ENCODE results near the gene CELA2A.
"Not testable (repeated sequence)": the region's sequence is repeated elsewhere in the genome, so short reads cannot be mapped to it uniquely, and the experiment has no call there.

Gene CELA2A

DNA sequence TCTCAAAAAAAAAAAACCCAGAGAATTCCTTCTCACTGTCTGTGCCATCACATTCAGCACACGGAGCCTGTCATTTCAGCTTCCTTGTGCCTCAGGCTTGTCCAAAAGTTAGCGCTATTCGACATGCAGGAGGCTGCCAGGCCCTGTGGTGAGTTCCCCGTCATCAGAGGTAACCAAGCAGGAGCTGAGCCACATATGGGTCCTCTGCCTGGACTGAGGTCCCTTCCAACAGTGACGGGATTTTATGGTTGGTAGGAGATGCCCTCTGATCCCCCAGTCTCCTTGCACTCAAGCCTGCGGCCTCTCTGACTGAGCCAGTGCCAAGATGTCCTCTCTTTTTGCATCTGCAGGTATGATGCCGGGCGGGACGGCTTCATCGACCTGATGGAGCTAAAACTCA, 31.0 kb upstream of the CELA2A start:
- DNase-seq = no peak

DNA sequence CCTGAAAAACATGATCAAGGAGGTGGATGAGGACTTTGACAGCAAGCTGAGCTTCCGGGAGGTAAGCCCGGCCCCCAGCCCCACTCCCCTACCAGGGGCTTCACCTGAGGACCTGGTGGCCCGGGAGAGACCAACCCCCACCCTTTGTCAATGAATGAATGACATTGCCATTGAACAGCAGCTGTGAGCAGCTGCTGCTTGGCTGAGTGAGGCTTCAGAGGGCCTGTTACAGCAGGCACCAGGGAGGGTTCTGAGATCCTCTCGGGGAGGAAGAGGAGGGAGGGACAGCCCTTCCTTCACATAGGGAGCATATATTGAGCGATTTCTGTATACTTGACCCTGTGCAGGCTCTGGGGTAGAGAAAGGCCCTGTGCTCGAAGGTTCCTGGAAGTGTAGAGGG, 30.6 kb upstream of the CELA2A start:
- DNase-seq = no peak

DNA sequence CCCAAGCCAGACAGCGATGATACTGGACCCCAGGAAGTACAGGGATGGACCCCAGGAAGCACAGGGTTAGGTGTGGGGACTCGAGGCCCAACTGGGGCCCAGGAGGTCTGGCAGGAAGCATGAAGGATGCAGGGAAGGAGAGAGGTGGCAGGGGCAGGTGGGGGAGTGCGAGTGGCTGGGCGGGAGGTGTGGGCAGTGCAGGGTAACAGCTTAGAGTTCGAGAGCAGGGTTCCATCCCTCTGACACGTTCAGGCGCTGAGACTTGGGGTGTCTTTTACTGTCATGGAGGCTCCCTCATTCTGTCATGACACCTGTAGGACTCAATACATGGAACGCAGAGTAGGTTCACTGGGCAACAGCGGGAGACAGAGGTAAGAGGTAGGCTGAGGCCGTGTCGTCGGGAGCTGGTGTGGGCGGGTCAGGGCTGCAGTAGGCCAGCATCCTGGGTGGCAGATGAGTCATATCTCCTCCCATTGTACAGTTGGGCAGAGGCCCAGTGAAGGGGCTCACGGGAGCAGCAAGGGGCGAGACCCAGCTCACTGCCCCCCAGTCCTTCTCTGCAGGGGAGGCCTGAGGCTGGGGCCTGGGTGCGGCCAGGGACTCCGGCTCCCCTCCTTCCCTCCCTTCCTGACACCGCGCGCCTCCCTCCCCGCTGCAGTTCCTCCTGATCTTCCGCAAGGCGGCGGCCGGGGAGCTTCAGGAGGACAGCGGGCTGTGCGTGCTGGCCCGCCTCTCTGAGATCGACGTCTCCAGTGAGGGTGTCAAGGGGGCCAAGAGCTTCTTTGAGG, 29.8 kb upstream of the CELA2A start:
- DNase-seq = no peak

DNA sequence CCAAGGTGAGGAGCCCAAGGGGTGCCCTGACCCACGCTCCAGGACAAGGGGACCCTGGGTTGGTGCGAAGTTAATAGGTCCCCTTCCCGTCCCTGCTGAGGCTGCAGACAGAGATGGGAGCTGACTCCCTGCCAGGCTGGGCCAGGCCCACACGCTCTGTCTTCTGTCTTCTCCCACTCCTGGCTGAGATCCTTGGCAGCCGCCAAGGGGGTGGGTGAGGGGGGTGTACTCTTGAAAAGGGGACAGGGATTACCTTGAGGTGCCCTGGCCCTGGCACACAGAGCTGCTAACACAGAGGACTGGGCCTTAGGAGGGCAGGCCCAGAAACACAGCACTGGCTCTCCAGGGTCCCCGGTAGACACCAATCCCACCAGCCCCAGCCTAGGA, 29.3 kb upstream of the CELA2A start:
- DNase-seq = no peak

DNA sequence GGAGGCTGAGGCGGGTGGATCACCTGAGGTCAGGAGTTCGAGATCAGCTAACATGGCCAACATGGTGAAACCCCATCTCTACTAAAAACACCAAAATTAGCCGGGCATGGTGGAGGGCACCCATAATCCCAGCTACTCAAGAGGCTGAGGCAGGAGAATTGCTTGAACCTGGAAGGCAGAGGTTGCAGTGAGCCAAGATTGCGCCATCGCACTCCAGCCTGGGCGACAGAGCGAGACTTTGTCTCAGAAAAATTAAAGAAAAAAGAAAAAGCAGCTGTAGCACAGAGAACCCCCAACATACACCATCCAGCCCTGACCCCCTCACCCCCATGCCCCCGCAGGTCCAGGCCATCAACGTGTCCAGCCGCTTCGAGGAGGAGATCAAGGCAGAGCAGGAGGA, 28.3 kb upstream of the CELA2A start:
- DNase-seq = not testable (repeated sequence)

DNA sequence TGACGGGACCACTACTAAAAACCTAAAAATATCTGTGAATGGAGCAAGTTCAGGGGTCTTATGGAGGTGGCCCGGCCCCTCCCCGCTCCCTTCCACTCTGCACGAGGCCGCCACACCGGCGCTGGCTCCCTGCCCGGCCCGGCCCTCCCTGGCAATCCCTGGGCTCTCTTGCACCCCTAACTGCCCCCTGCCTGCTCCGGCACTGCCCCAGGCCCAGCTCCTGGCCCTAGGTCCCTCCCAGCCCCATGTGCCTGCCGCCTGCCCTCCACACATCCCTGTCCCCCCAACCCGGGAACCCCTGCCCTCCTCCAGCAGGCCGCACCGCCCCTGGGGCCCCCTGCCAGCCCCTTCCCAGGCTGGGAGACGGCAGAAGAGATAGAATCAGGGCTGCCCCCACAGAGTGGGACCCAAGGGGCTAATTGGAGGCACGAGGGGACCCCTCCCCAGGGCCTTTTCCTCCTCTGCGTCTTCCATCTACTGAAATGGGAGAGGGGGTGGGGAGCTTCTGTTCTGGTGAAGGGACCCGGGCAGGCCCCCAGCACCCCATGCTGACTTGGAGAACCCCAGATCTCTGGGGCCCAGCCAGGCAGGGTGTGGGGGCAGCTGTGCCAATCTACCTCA, 27.6 kb upstream of the CELA2A start:
- DNase-seq = no peak

DNA sequence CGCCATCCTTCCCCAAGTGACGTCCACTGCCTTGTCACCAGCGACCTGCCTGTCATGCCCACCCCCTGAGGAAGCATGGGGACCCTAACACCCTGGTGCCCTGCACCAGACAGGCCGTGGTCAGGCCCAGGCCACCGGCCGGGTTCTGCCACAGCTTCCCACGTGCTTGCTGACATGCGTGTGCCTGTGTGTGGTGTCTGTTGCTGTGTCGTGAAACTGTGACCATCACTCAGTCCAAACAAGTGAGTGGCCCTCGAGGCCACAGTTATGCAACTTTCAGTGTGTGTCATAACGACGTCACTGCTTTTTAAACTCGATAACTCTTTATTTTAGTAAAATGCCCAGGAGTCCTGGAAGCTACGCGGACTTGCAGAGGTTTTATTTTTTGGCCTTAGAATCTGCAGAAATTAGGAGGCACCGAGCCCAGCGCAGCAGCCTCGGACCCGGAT, 26.8 kb upstream of the CELA2A start:
- no peak for DNase-seq

DNA sequence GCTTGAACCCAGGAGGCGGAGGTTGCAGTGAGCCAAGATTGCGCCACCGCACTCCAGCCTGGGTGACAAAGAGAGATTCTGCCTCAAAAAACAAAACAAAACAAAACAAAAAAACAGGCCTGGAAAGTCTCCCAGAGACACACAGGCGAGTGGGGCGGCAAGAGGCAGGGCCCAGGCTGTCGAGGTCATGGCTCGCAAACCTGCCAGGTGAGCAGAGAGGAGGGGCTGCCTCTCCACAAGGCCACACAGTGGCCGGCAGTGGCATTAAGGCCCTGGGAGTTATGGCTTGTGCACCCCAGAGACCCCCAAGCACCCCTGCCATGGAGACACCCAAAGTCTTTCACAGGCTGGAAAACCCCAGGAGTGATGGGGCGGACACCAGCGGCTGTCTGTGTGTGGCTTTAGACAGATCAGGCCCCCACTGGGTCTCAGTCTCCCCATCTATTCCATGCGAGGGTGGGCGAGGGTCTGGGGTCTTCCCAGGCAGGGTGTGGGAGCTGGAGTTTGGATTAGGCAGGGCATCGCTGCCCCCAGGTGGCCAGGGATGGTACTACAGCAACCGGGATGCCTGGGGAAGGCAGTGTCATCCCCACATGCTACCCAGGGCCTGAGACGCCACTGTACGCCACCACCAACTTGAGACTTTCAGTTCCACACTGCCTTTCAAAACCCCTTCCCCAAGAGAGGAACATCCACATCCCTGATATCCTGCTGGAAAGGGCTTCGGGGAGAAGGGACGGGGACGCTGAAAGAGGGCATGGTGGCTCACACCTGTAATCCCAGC, 25.6 kb upstream of the CELA2A start:
- peak; percentile 94 for DNase-seq

DNA sequence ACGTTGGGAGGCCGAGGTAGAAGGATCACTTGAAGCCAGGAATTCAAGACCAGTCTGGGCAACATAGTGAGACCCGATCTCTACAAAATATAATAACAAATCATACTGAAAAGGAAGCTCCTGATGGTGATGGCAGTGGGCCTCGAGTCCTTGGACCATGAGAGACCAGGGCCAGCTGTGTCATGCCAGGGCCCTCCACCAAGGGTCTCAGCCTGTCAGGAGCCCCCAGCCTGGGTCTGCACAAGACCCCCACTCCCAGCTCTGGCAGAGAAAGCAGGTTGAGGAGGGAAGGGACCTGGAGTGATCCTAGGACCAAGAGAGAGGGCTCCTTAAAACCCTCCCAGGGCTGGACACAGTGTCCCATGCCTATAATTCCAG, 25.0 kb upstream of the CELA2A start:
- no peak for DNase-seq

DNA sequence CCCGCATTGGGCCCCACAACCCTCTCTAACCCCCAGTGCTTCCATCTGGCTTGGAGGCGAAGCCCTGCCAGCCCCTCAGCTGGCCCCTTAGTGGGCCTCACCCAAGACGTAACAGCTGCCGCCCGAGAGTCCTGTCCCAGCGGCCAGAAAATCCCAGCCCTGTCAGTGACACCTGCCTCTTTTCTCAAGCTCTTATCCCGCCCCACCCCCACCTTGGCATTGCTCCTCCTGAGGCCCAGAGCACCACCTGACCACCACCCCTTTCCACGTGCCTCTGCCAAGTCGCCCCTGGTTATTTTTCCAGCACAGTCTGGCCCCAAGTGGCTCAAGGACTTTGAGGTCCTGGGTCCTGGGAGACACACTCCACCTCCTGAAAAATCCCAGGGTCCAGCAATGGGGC, 24.2 kb upstream of the CELA2A start:
- peak; percentile 68 for DNase-seq

DNA sequence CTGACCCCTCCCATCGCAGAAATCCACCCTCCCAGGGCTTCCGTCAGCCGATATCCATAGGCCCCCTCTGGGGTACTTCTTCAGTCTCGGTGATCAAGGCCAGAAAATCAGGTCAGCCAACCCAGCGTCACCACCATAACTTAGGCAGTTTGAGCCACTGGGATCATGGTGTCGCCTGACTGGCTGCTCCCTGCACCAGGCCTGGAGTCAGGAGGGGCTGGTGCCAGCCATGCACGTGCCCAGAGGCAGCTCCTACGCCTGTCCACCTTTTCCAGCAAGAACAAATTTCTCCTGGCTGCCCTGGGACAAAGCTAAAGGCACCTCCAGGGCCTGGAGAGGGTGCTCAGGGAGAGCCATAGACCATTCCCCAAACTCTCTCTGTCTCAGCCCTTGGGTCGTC, 23.1 kb upstream of the CELA2A start:
- no peak for DNase-seq

DNA sequence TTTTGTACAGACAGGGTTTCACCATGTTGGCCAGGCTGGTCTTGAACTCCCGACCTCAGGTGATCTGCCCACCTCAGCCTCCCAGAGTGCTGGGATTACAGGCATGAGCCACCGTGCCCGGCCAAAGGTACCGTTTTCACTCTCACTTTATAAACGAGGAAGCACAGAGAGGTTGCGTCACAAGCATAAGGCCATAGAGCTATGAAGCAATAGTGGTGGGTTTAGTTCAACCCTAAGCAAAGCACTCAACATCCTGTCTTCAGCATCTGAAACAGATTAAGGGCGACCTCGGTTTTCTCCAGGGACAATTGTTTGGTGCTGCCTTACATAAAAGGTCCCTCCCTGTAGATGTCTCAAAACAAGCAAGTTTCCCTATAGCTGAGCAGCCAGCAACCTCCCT, 21.8 kb upstream of the CELA2A start:
- DNase-seq = not testable (repeated sequence)

DNA sequence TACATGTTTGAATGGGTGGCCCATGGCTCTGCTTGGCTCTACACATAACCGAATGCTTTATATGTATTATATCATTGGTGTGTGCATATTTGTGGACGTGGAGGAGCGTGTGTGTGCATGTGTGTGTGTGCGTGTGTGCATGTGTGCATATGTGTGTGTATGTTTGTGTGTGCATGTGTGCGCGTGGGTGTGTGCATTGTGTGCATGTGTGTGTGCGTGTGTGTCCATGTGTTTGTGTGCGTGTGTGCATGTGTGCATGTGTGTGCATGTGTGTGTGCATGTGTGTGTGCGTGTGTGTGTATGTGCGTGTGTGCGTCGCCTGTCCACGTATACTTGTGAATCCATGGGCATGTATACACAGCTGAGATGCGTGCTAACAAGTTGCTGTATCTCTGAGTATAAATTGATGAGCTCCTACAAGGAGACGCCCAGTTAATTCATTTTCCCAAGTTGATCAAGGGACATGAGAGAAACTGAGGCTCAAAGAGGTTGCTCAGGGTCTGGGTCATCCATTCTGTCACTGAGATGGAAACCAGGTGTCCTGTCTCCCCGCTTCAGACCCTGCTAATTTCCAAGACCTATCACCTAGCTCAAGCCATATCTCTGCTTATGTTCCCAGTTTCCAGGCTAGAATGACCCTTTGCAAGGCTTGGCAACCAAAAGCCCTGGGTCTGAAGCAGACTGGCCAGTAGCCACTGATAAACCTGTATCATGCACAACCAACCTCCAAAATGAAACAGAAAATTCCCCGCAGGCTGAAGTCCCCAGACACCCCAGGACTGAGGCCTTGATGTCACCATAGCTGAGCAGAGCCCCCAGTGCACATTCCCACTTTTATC, 21.1 kb upstream of the CELA2A start:
- DNase-seq = no peak

DNA sequence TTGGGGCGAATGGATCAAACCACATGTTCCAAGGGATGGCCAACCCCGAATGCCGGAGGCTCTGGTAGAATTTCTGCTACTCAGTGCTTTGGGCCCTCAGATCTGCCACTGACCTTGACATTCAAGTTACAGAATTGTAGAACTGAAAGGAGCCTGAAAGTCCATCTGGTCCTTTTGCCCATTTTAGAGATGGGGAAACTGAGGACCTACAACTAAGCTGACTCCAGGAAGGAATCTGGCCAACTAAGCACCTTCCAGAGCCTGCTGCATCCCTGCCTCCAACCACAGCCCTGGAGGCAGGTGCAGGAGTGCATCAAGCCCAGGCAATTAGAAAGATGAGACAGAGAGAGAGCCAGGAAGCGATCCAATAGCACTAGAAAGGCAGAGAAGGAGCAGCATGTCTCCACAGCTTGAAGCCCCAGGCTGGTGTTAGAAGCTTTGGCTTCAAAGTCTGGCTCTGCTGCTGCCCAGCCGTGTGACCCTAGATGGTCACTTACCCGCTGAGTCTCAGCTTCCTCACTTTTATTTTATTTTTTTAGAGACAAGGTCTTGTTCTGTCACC, 19.6 kb upstream of the CELA2A start:
- DNase-seq = no peak

DNA sequence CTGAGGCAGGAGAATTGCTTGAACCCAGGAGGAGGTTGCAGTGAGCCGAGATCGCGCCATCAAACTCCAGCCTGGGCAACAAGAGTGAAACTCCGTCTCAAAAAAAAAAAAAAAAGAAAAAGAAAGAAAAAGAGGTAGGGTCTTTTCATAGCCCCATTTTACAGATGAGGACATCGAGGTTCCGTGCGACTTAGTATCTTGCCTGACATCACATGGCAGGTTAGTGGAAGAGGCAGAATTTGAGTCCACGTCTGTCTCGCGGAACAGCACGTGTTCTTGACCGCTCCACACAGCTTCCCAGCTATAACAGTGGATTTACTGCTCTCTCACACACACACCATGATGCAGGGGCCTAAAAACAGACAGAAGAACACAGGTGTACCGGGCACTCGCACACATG, 17.2 kb upstream of the CELA2A start:
- DNase-seq = no peak

DNA sequence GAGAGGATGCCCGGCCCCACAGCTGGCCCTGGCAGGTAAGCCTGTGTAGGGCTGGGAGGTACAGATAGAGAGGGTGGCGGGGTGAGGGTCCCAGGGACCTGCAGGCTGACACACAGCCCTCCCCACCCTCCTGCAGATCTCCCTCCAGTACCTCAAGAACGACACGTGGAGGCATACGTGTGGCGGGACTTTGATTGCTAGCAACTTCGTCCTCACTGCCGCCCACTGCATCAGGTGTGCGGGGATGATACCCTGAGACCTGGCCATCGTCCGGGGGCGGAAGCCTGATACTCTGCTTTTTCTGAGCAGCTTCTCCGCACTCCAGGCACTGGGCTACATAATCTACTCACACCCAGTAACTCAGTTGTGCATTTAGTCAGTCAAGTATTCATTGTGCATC, 16.2 kb upstream of the CELA2A start:
- DNase-seq = no peak

DNA sequence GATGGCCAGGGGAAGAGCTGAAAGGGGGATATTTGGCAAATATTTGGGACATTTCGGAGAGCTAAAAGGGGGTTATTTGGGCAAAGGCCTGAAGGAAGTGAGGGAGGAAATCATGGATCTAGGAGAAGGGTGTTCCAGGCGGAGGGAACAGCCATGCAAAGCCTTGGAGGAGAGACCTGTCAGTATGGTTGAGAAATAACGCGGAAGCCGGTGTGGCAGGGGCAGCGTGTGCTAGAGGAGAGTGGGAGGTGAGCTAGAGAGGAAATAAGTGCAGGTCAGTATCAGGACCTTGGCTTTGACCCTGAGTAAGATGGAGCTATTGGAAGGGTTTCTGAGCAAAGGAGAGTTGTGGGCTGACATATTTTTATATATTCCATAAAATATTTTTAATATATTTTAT, 15.3 kb upstream of the CELA2A start:
- no peak for DNase-seq

DNA sequence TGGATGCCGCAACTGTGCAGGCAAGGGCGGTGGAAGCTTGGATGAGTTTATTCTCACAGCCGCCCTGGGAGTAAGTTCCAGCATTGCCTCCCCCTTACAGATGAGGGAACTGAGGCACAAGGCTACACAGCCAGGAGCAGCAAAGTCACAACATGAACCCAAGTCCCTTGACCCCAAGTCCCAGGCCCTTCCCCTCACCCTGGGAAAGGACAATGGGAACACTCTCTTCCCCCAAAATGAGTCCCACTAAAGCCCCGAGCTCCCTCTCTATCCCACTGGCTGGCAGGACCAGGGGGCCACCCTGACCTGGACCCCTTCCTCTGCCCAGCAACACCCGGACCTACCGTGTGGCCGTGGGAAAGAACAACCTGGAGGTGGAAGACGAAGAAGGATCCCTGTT, 14.4 kb upstream of the CELA2A start:
- DNase-seq = no peak

DNA sequence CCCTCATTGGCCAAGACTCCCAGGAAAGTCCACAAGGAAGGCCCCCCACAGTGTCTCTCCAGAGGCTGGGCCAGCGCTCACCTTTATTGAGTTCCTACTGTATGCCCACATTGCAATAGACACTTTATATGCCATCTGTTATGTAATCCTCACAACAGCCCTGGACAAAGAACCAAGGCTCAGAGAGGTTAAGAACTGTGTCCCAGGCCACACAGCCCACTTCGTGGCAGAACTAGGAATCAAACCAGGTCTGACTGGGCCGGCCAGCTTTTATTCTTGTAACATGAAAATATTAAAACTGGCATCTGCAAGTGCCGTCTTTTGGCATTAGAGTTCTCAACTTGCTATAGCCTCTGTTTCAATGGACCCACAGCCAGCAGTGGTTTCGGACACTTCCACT, 13.8 kb upstream of the CELA2A start:
- no peak for DNase-seq

DNA sequence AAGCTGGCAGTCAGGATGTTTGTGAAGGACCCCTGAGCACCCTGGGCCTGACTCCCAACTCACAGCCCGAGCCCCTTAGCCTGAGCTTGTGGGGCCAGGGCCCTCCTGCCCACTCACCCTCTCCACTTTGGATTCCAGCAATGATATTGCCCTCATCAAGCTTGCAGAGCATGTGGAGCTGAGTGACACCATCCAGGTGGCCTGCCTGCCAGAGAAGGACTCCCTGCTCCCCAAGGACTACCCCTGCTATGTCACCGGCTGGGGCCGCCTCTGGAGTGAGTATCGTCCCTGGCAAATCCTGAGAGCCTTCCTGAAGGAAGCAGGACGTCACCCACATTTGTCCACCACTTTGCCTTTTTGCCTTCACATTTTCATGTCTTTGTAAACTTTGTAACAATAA, 13.3 kb upstream of the CELA2A start:
- no peak for DNase-seq

DNA sequence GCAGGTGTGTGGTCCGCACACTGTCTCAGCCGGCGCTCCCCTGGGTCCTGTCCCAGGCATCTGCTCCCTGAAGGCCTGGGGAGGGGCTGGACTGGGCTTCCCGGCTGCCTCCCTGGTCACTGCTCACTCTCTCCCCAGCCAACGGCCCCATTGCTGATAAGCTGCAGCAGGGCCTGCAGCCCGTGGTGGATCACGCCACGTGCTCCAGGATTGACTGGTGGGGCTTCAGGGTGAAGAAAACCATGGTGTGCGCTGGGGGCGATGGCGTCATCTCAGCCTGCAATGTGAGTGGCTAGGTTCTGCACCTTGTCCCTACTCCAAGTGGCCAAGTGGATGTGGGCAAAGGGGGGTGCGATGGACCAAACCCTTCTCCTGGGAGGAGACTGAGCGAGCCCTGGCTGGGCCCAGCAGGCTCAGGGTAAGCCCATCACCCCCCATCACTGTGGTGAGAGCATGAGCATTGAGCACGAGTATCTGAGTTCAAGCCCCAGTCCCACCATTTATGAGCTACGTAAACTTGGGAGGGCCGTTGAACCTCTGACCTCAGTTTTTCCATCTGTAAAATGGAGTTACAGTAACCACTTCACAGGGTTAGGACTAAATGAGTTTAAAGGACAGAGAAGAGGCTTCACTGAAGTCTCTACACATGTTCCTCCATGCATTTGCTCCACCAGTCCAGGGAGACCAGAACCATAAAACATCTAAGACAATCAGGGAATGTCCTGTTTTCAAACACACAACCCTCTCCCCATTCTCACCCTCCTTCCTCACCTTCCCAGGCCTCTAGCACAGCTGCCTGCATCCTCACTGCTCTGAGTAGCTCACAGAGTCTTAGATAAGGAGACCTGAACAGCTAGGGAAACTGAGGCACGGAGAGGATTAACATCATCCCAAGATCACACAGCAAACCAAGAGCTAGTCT, 11.8 kb upstream of the CELA2A start:
- DNase-seq = no peak

Measured in retina (tissue), 1 donor.